HEK293T (cell line): ENCODE measurements around the gene CD80.
A peak's percentile ranks its signal among the peaks of the same experiment; 100 is the strongest.

Experiments
- CTCF ChIA-PET: fragments of 350-600 bp; formaldehyde crosslinking; extraction: SDS; loops from one replicate; lab custom pipeline; 2021; ENCODE audit warnings: antibody characterized with exemption, inconsistent platforms; lab: Yijun Ruan, JAX
- POLR2A ChIA-PET: fragments of 350-600 bp; formaldehyde crosslinking; extraction: SDS; loops from one replicate; lab custom pipeline; 2020; ENCODE audit warnings: antibody characterized with exemption, inconsistent platforms; lab: Yijun Ruan, JAX
- DNase-seq: peaks from one replicate; pipeline ENCODE4 v3.0.0; 2012; ENCODE audit warnings: mixed read lengths; ENCODE audit errors: extremely low spot score
- ARNT ChIP-seq: fragments of 450-650 bp; IDR thresholded peaks from 2 replicates; pipeline ENCODE4 v1.6.1; 2017; ENCODE audit warnings: mild to moderate bottlenecking
- BHLHE40 ChIP-seq: fragments of 450-650 bp; IDR thresholded peaks from 2 replicates; pipeline ENCODE4 v1.6.1; 2016; ENCODE audit warnings: mild to moderate bottlenecking, moderate library complexity, borderline replicate concordance
- CTBP1 ChIP-seq: fragments of 450-650 bp; IDR thresholded peaks from 2 replicates; pipeline ENCODE4 v1.6.1; 2016; ENCODE audit warnings: borderline replicate concordance
- ELF4 ChIP-seq: fragments of 450-650 bp; IDR thresholded peaks from 2 replicates; pipeline ENCODE4 v1.6.1; 2017; ENCODE audit warnings: antibody characterized with exemption
- FOXA1 ChIP-seq: fragments of 450-650 bp; IDR thresholded peaks from 2 replicates; pipeline ENCODE4 v1.6.1; 2016; ENCODE audit warnings: mild to moderate bottlenecking
- FOXK2 ChIP-seq: fragments of 450-650 bp; IDR thresholded peaks from 2 replicates; pipeline ENCODE4 v1.6.1; 2016; ENCODE audit warnings: mild to moderate bottlenecking
- FOXM1 ChIP-seq: fragments of 450-650 bp; IDR thresholded peaks from 2 replicates; pipeline ENCODE4 v1.6.1; 2017; ENCODE audit warnings: mild to moderate bottlenecking, borderline replicate concordance
- HDGF ChIP-seq: fragments of 450-650 bp; IDR thresholded peaks from 2 replicates; pipeline ENCODE4 v1.6.1; 2017; ENCODE audit warnings: antibody characterized with exemption, borderline replicate concordance
- L3MBTL2 ChIP-seq: fragments of 450-650 bp; conservative IDR thresholded peaks from 2 replicates; pipeline ENCODE4 v1.6.1; 2016; ENCODE audit warnings: mild to moderate bottlenecking
- LEF1 ChIP-seq: fragments of 450-650 bp; IDR thresholded peaks from 2 replicates; pipeline ENCODE4 v1.6.1; 2017; ENCODE audit warnings: mild to moderate bottlenecking, borderline replicate concordance
- NFRKB ChIP-seq: fragments of 450-650 bp; IDR thresholded peaks from 2 replicates; pipeline ENCODE4 v1.6.1; 2016; ENCODE audit warnings: mild to moderate bottlenecking, moderate library complexity
- SP1 ChIP-seq: fragments of 450-650 bp; IDR thresholded peaks from 2 replicates; pipeline ENCODE4 v1.6.1; 2017
- SUZ12 ChIP-seq: fragments of 450-650 bp; IDR thresholded peaks from 2 replicates; pipeline ENCODE4 v1.6.1; 2016; ENCODE audit warnings: mild to moderate bottlenecking
- TARDBP ChIP-seq: fragments of 450-650 bp; IDR thresholded peaks from 2 replicates; pipeline ENCODE4 v1.6.1; 2016
- ZNF384 ChIP-seq: fragments of 450-650 bp; IDR thresholded peaks from 2 replicates; pipeline ENCODE4 v1.6.1; 2016
- TF ChIP-seq, protein P1 (sequence below): fragments of 450-650 bp; IDR thresholded peaks from 2 replicates; pipeline ENCODE4 v1.6.1; 2016

CD80 gene, protein sequence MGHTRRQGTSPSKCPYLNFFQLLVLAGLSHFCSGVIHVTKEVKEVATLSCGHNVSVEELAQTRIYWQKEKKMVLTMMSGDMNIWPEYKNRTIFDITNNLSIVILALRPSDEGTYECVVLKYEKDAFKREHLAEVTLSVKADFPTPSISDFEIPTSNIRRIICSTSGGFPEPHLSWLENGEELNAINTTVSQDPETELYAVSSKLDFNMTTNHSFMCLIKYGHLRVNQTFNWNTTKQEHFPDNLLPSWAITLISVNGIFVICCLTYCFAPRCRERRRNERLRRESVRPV

DNA sequence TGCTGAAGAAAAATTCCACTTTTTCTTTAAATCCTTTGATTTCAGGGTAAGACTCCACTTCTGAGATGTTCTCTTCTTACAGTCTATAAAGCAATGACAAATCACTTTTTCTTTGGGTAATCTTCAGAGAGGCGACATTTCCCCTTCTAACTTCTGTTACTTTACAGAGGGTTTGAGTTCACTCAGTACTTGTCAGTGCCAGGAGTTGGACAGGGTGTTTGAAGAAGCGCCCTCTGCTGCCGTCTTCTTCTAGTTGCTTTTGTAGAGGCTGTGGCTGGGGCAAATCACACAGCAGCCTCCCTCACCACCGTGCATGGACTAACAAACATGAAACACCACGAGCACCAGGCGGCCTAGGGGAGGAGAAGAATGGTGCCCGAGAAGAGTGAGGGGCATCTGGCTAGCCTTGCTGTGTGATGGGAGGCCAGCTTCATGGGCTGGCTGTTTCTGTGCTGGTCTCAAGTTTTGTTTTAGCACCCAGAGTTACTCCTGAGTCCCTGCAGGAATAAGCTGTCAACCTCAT is at the start of gene CD80:
Gene CD80, minus strand, starts transcription at position 174 of the 523 bp plus-strand sequence. CDS start 1,886 bp downstream, outside the sequence.
- DNase-seq, result peak; percentile 66
- CTCF ChIA-PET, result interaction anchor here (0.7 kb wide), 1 partner anchor 535 kb away, joined by 4 read pairs; the partner anchor contains the start of gene GSK3B
- TF ChIP-seq SP1, result no peak
- no peak for TF ChIP-seq HDGF
- TF ChIP-seq ZNF384, result no peak
- TF ChIP-seq, protein P1, sequence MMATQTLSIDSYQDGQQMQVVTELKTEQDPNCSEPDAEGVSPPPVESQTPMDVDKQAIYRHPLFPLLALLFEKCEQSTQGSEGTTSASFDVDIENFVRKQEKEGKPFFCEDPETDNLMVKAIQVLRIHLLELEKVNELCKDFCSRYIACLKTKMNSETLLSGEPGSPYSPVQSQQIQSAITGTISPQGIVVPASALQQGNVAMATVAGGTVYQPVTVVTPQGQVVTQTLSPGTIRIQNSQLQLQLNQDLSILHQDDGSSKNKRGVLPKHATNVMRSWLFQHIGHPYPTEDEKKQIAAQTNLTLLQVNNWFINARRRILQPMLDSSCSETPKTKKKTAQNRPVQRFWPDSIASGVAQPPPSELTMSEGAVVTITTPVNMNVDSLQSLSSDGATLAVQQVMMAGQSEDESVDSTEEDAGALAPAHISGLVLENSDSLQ, result no peak
- TF ChIP-seq BHLHE40, result no peak
- TF ChIP-seq ELF4, result no peak
- TF ChIP-seq ARNT, result no peak
- TF ChIP-seq FOXA1, result no peak
- no peak for TF ChIP-seq LEF1
- no peak for TF ChIP-seq CTBP1
- no peak for TF ChIP-seq FOXK2
- no peak for TF ChIP-seq L3MBTL2
- no peak for TF ChIP-seq TARDBP
- no peak for TF ChIP-seq SUZ12
- no peak for TF ChIP-seq NFRKB
- TF ChIP-seq FOXM1, result no peak
- POLR2A ChIA-PET, result no interaction called here

DNA sequence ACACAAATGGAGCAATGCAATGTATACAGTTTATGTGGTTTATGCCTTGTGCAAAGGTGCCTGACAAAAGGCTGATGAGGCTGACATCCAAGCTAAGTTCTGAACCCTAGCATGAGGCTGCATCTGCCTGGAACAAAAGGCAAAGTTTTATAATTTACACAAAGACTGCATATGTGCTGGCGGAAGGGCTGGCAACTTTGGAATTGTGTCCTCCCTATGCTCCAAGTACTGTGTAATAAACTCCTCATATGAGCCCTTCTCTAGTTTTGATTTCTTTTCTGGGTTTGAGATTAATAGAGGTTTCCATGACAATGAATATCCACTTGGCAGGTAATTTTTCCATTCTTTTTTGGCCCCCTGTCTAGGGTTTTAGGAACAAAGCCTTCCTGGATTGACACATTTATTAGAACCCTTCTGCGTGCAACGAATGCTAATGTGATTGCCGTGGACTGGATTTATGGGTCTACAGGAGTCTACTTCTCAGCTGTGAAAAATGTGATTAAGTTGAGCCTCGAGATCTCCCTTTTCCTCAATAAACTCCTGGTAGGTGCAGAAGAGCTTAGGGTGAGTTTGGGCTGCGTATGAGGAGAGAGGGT is 49.1 kb upstream of the CD80 start:
- no peak for DNase-seq
- ChIA-PET CTCF (no interaction called here), POLR2A (no interaction called here)
- TF ChIP-seq HDGF (no peak), SP1 (no peak), FOXM1 (no peak), SUZ12 (no peak), BHLHE40 (no peak), FOXA1 (no peak), NFRKB (no peak)
- TF ChIP-seq, protein P1, result peak; percentile 68

DNA sequence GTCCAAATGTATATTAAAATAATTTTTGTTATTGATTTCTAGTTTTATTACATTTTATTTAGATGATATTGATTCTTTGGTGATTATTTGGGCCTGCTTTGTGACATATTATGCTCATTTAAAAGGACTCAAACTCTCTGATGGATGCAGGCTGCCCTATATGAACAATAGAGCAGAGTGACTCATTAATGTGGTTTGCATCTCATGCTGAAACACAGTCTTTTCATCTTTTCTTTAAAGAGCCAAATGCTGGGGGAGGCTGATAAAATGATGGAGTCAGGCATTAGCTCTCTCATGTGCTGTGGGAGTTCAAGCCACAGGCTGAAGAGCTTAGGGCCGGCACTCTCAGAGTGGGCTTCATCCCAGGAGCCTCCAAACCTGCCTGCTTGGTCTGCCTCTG is 45.5 kb upstream of the CD80 start:
- CTCF ChIA-PET, result no interaction called here
- no peak for DNase-seq
- TF ChIP-seq FOXM1 (no peak), CTBP1 (no peak), NFRKB (no peak), ZNF384 (no peak), BHLHE40 (no peak), FOXA1 (no peak), SP1 (no peak), SUZ12 (no peak), L3MBTL2 (no peak), FOXK2 (no peak), HDGF (no peak), ARNT (no peak), ELF4 (no peak)
- TF ChIP-seq, protein P1, result no peak
- POLR2A ChIA-PET, result no interaction called here

DNA sequence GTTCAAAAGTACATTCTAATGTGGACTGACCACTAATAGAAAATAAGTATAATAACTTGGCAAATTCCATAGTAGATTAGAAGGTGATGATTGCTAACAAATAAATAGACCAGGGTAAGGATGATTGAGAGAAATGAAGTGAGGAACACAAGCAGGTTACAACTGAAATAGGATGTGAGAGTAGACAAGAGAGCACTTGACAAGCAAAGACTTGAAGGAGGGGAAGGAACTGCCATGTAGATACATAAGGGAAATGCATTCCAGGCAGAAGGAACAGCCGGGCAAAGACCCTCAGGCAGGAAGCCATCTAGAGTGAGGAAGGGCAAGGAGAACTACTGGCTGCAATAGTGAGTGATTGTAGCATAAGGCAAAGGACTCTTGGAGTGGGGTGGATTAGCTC is 43.3 kb upstream of the CD80 start:
- ChIA-PET POLR2A (interaction anchor here (1.4 kb wide), 1 partner anchor 74 kb away, joined by 3 read pairs; the partner anchor contains the start of gene COX17), CTCF (no interaction called here)
- no peak for DNase-seq
- TF ChIP-seq FOXA1 (no peak), L3MBTL2 (no peak), FOXM1 (no peak), TARDBP (no peak), FOXK2 (no peak), ELF4 (no peak), ARNT (no peak), LEF1 (no peak), ZNF384 (no peak), BHLHE40 (no peak)
- TF ChIP-seq, protein P1, result no peak

DNA sequence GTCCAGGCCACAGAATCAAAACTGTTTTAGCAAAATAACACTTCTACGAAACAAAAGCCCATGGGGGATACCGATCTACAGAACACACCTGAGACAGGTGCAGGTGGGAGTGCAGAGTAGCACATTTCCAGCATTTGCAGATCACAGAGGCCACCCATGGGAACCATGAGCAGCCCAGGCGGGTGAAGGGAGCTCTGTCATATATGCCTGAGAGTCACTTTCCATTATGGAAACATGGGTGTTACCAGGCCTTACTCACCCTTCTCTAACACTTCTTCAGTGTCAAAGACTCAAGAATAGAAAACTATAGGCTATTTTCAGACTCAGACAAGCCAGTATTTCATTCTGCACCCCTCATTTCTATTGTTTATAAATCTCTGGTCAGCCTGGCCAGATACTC is 41.7 kb upstream of the CD80 start:
- no peak for TF ChIP-seq CTBP1
- no peak for TF ChIP-seq FOXA1
- no peak for TF ChIP-seq ARNT
- no peak for TF ChIP-seq FOXM1
- TF ChIP-seq ELF4, result no peak
- TF ChIP-seq NFRKB, result no peak
- TF ChIP-seq BHLHE40, result no peak
- TF ChIP-seq ZNF384, result no peak
- no peak for TF ChIP-seq SP1
- no peak for TF ChIP-seq FOXK2
- TF ChIP-seq LEF1, result no peak
- no peak for TF ChIP-seq SUZ12
- no peak for TF ChIP-seq HDGF
- TF ChIP-seq, protein P1, result no peak
- no peak for TF ChIP-seq L3MBTL2
- TF ChIP-seq TARDBP, result no peak
- POLR2A ChIA-PET, result interaction anchor here (1.0 kb wide), 2 partner anchors 81 to 493 kb away, joined by 3 read pairs; partner anchors contain the start of gene GSK3B
- CTCF ChIA-PET, result interaction anchor here (1.0 to 1.5 kb wide), 2 partner anchors 23 to 43 kb away, joined by 3 read pairs; no protein-coding TSS in a partner anchor
- no peak for DNase-seq
